Upper lobe of right lung (tissue), 1 donor: ENCODE results near the gene FGD3. TPM values are rescaled to one million over a fixed set of nuclear protein-coding genes. Genes with fewer than 3 reads are reported as not detected.

Experiments
- ATAC-seq: fragments of 200-7000 bp; cut with Tn5 transposase; one replicate; pipeline ENCODE4 v1.9.1; 2020; ENCODE audit warnings: mild to moderate bottlenecking, moderate library complexity
- DNase-seq: peaks from one replicate; pipeline ENCODE4 v3.0.0-alpha.2; 2020
- H3K27ac ChIP-seq: fragments of 200-600 bp; one replicate; pipeline ENCODE4 v1.8.0; 2022
- H3K27me3 ChIP-seq: fragments of 200-600 bp; one replicate; pipeline ENCODE4 v1.8.0; 2022; ENCODE audit warnings: mild to moderate bottlenecking
- H3K36me3 ChIP-seq: fragments of 200-600 bp; one replicate; pipeline ENCODE4 v1.8.0; 2022
- H3K4me1 ChIP-seq: fragments of 200-600 bp; one replicate; pipeline ENCODE4 v1.8.0; 2022
- H3K4me3 ChIP-seq: fragments of 200-600 bp; one replicate; pipeline ENCODE4 v1.8.0; 2022; ENCODE audit warnings: mild to moderate bottlenecking
- H3K9me3 ChIP-seq: fragments of 200-600 bp; one replicate; pipeline ENCODE4 v1.8.0; 2022
- intact Hi-C: fragments of 100-400 bp; cut with DNase I; formaldehyde crosslinking; loops from one replicate; pipeline ENCODE4 v1.11.0; 2022
- total RNA-seq: library from RNA; stranded (reverse); fragmentation: NEBNext Ultra II Directional; extraction: Animal tissue kit (Norgen Biotek cat#: 25700); gene quantifications from one replicate; pipeline ENCODE4 v1.2.1, GENCODE V29; 2021
- TF ChIP-seq, protein P1 (sequence below): fragments of 200-600 bp; IDR thresholded peaks from one replicate; pipeline ENCODE4 v1.8.0; 2022; ENCODE audit warnings: antibody characterized with exemption
- donor health status: DM: no; HTN: yes; CAD: no; lungs with severe emphysema.

The FGD3 gene
- total RNA-seq, 1 donor from 2014 or later = 21.6 TPM

DNA sequence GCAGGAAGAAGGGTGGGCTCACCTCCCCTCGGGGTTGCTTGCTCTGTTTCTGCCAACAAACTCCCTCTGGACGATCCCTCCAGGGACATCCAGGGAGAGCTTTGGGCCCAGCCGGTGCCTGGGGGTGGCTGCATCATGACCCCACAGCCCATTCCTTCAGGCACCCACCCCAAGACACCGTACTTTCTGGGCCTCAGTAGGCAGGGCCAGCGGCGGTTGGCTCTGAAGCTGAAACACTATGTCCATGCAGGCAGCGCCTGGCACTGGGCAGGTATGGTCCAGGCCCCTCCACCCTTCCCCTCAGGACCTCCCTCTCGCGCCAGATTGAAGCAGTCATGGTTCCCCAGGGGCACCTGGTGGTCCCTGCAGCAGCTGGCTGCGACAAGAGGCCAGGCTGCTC, 92.7 kb downstream of the FGD3 start:
- DNase-seq (no peak), ATAC-seq (no peak)
- TF ChIP-seq, protein P1, sequence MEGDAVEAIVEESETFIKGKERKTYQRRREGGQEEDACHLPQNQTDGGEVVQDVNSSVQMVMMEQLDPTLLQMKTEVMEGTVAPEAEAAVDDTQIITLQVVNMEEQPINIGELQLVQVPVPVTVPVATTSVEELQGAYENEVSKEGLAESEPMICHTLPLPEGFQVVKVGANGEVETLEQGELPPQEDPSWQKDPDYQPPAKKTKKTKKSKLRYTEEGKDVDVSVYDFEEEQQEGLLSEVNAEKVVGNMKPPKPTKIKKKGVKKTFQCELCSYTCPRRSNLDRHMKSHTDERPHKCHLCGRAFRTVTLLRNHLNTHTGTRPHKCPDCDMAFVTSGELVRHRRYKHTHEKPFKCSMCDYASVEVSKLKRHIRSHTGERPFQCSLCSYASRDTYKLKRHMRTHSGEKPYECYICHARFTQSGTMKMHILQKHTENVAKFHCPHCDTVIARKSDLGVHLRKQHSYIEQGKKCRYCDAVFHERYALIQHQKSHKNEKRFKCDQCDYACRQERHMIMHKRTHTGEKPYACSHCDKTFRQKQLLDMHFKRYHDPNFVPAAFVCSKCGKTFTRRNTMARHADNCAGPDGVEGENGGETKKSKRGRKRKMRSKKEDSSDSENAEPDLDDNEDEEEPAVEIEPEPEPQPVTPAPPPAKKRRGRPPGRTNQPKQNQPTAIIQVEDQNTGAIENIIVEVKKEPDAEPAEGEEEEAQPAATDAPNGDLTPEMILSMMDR = no peak
- H3K4me1 ChIP-seq = no peaks in the 10 kb centered on the region
- H3K9me3 ChIP-seq = no peaks in the 10 kb centered on the region
- H3K27ac ChIP-seq = no peak overlapping the region
- H3K4me3 ChIP-seq = no peak overlapping the region
- no peaks in the 10 kb centered on the region for H3K27me3 ChIP-seq
- intact Hi-C loops = no loop called here
- H3K36me3 ChIP-seq = no peaks in the 10 kb centered on the region

DNA sequence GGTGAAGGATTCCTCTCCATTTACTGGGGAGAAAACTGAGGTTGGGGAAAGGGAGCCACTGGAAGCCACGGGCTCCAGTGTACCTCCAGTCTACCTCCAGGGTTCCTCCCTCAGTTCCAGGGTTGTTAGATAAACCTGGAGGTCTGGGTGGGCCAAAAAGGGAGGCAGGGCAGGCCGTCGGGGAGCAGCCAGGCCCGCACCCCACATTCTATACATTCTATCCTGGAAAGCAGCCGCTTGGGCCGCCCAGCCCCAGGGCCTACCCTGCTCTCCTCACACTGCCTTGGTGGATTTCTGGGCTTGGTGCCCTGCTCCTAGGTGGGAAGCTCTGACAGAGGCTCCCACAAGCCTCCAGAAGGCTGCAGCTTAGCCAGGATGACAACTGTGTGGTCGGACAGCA, 93.1 kb downstream of the FGD3 start:
- Histone ChIP-seq H3K4me1 (no peaks in the 10 kb centered on the region), H3K27me3 (no peaks in the 10 kb centered on the region), H3K9me3 (no peaks in the 10 kb centered on the region), H3K36me3 (no peaks in the 10 kb centered on the region), H3K27ac (no peak overlapping the region), H3K4me3 (no peak overlapping the region)
- no peak for ATAC-seq
- no peak for DNase-seq
- intact Hi-C loops = no loop called here
- TF ChIP-seq, protein P1 = no peak

DNA sequence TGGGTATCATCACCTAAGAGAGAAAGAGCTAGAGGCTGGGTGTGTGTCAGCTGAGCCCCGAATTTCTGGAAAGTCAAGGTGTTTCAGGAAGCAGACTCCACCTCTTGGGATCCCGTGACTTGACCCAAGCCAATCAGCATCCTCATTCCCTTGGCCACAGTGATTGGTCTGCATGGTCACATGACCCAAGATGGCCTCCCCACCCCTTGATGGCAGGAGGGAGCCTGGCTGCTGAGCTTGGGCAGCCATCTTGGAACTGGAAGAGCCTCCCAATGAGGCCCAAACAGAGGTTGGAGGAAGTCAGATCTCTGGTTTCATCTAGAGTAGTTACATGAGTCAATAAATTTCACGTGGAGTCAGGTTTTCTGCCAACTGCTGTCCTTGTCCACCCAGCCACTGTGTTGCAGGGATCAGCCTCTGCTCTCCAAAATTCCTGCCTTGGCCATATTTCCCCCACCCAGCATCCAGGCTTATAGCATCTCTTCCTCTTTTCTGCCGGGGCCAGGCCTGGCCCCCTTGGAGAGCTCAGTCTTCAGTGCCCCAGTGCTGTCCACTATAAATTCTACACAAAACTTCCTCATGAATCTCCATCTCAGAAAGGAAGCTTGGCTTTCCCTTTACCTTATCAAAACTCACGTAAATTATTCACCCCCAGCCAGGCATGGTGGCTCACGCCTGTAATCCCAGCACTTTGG, 93.9 kb downstream of the FGD3 start:
- Histone ChIP-seq H3K36me3 (no peaks in the 10 kb centered on the region), H3K9me3 (no peaks in the 10 kb centered on the region), H3K27me3 (no peaks in the 10 kb centered on the region), H3K4me3 (no peak overlapping the region), H3K27ac (no peak overlapping the region), H3K4me1 (no peaks in the 10 kb centered on the region)
- DNase-seq (no peak), ATAC-seq (no peak)
- TF ChIP-seq, protein P1 = no peak
- intact Hi-C loops = no loop called here

DNA sequence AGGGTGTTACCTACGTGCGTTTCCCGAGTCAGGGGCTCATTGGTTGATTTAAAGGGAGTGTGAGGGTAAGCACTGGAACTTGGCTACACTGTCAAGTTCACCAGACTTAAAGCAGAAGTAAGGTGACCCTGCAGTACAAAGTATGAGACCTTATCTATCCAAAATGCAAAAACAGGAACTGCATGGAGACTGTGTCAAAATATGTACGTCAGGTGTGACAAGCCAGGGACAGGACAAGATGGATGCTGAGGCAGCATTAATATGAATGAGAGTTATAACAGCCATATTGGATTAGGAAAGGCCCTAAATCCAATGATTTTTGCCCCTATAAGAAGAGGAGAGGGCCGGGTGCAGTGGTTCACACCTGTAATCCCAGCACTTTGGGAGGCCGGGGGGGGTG, 95.8 kb downstream of the FGD3 start:
- Histone ChIP-seq H3K9me3 (no peaks in the 10 kb centered on the region), H3K27ac (no peak overlapping the region), H3K27me3 (no peaks in the 10 kb centered on the region), H3K4me1 (no peaks in the 10 kb centered on the region), H3K4me3 (no peak overlapping the region), H3K36me3 (no peaks in the 10 kb centered on the region)
- ATAC-seq = no peak
- no peak for DNase-seq
- intact Hi-C loops = no loop called here
- TF ChIP-seq, protein P1 = no peak

DNA sequence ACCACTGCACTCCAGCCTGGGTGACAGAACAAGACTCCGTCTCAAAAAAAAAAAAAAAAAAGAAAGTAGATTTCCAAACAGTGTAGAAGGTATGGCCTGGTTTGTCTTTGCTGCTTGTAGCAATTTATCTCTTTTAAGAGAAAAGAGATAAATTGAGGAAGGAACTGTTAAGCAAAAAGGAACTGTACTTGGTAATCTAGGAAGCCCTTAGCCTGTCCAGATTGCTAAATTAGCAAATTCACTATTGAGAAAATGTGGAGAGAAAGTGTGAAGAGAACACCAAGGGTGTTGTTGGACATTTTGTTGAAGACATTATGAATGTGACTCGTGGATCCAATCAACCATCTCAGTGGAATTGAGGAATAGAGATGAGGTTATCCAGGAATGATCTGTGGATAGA, 98.2 kb downstream of the FGD3 start:
- Histone ChIP-seq H3K27me3 (no peaks in the 10 kb centered on the region), H3K4me3 (no peak overlapping the region), H3K27ac (no peak overlapping the region), H3K9me3 (no peaks in the 10 kb centered on the region), H3K36me3 (no peaks in the 10 kb centered on the region), H3K4me1 (no peaks in the 10 kb centered on the region)
- intact Hi-C loops = no loop called here
- ATAC-seq (peak; percentile 27), DNase-seq (no peak)
- TF ChIP-seq, protein P1 = no peak
